Measurements from ENCODE around the gene RPS15A.

DNA sequence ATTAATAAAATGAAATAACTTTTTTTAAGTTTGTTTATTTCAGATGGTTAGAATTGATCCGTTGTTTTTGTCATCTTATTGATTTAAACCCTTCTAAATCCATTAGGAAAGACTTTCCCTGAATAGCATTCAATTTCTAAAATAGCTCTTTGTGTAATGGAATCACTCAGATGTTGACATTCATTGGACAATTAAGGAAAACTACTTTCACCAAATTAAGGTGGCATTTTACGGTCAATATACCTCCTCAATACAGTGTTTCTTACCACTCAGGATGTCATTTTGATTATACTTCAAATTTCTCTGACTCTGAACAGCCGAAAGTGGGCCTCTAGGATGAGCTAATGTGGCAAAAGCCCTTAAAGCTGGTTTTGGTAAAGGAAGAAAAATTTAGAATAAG is 9.4 kb upstream of the RPS15A start:
- TF ChIP-seq, protein P1, sequence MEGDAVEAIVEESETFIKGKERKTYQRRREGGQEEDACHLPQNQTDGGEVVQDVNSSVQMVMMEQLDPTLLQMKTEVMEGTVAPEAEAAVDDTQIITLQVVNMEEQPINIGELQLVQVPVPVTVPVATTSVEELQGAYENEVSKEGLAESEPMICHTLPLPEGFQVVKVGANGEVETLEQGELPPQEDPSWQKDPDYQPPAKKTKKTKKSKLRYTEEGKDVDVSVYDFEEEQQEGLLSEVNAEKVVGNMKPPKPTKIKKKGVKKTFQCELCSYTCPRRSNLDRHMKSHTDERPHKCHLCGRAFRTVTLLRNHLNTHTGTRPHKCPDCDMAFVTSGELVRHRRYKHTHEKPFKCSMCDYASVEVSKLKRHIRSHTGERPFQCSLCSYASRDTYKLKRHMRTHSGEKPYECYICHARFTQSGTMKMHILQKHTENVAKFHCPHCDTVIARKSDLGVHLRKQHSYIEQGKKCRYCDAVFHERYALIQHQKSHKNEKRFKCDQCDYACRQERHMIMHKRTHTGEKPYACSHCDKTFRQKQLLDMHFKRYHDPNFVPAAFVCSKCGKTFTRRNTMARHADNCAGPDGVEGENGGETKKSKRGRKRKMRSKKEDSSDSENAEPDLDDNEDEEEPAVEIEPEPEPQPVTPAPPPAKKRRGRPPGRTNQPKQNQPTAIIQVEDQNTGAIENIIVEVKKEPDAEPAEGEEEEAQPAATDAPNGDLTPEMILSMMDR (IDR thresholded peaks at IDR 0.05) = no peak
- TF ChIP-seq POLR2A (IDR thresholded peaks at IDR 0.05) = no peak
